Large intestine (tissue), 12 donors: Measurements from ENCODE around the gene PLA1A. TPM values are rescaled to one million over a fixed set of nuclear protein-coding genes. Genes with fewer than 3 reads are reported as not detected.
"Not testable (repeated sequence)": the region's sequence is repeated elsewhere in the genome, so short reads cannot be mapped to it uniquely, and the experiment has no call there.

Source experiments
- DNase-seq, 2 donors: peaks; one replicate each; pipeline versions ENCODE4 v3.0.0 to v3.0.0-alpha.2; 2013
- H3K27ac ChIP-seq: one replicate; pipeline ENCODE4 v1.5.1; 2013; ENCODE audit warnings: low read length
- H3K27me3 ChIP-seq: 2 replicates; pipeline ENCODE4 v1.6.1; 2013; ENCODE audit warnings: low read length; ENCODE audit not compliant: control insufficient read depth, insufficient read depth
- H3K36me3 ChIP-seq: 2 replicates; pipeline ENCODE4 v1.6.1; 2013; ENCODE audit warnings: low read length; ENCODE audit not compliant: control insufficient read depth, insufficient read depth
- H3K4me1 ChIP-seq: one replicate; pipeline ENCODE4 v1.6.1; 2013; ENCODE audit warnings: low read length; ENCODE audit not compliant: control insufficient read depth, insufficient read depth
- H3K4me3 ChIP-seq: one replicate; pipeline ENCODE4 v1.5.1; 2013; ENCODE audit warnings: low read length
- H3K9me3 ChIP-seq: one replicate; pipeline ENCODE4 v1.6.1; 2013; ENCODE audit warnings: mild to moderate bottlenecking, low read depth, low read length, moderate library complexity; ENCODE audit not compliant: control insufficient read depth
- WGBS: methylation state at CpG from one replicate; pipeline ENCODE4 v1.1.5; 2013; ENCODE audit warnings: low lambda C conversion rate; ENCODE audit not compliant: insufficient coverage; 5-methylcytosine and 5-hydroxymethylcytosine counted together
- long read RNA-seq, 11 donors: transcript quantifications; one replicate each; lab custom pipeline, GENCODE V29; 2026
- polyA plus RNA-seq: library from polyadenylated mRNA; unstranded; fragments of 120-200 nt; gene quantifications from one replicate; pipeline ENCODE4 v1.2.1, GENCODE V29; 2013

PLA1A gene
- 9.3 TPM for polyA plus RNA-seq
- long read RNA-seq, donor 1, partial matches to known transcripts, result 0 of 4 reads
- long read RNA-seq, donor 1, other reads (novel, unspliced or antisense), result 0 of 4 reads
- long read RNA-seq, donor 2, partial matches to known transcripts, result 0 of 5 reads
- long read RNA-seq, donor 2, other reads (novel, unspliced or antisense), result 0 of 5 reads
- long read RNA-seq, donor 3, result 0 reads
- long read RNA-seq, donor 4, result 0 reads
- long read RNA-seq, donor 5, result 0 reads
- long read RNA-seq, donor 6, partial matches to known transcripts, result 0 of 4 reads
- long read RNA-seq, donor 6, other reads (novel, unspliced or antisense), result 0 of 4 reads
- long read RNA-seq, donor 7, result 0 reads
- long read RNA-seq, donor 8, partial matches to known transcripts, result 13 of 16 reads
- long read RNA-seq, donor 8, other reads (novel, unspliced or antisense), result 0 of 16 reads
- long read RNA-seq, donor 9, transcript PLA1A-201 (11 exons, 1,786 nt), result major isoform, 6 of 6 reads
- long read RNA-seq, donor 9, partial matches to known transcripts, result 0 of 6 reads
- long read RNA-seq, donor 9, other reads (novel, unspliced or antisense), result 0 of 6 reads
- long read RNA-seq, donor 10, partial matches to known transcripts, result 10 of 14 reads
- long read RNA-seq, donor 10, other reads (novel, unspliced or antisense), result 0 of 14 reads
- long read RNA-seq, donor 11, partial matches to known transcripts, result 0 of 2 reads
- long read RNA-seq, donor 11, other reads (novel, unspliced or antisense), result 0 of 2 reads

GRCh38 chr3:119597548-119598288, at the start of gene PLA1A:
TSS of gene PLA1A (plus strand) at chr3:119597885. CDS start at chr3:119597914, 29 bp downstream.
- Histone ChIP-seq H3K4me1 (peaks cover 8% of the 10 kb centered on the region), H3K9me3 (no peaks in the 10 kb centered on the region), H3K4me3 (no peak within 1 kb of the TSS), H3K27me3 (no peaks in the 10 kb centered on the region), H3K36me3 (no peaks in the 10 kb centered on the region), H3K27ac (peak within 1 kb of the TSS; percentile 70)
- WGBS, result 28% methylated on average over 2 of the region's 7 CpGs
- DNase-seq, result peak; percentile 48 to 83

- Histone ChIP-seq H3K4me1 (no peaks in the 10 kb centered on the region), H3K27me3 (no peaks in the 10 kb centered on the region), H3K27ac (no peak overlapping the region), H3K36me3 (no peaks in the 10 kb centered on the region), H3K4me3 (no peak overlapping the region), H3K9me3 (no peaks in the 10 kb centered on the region)
- WGBS, result no CpG with 5 or more reads among the region's 3 CpGs
- DNase-seq, result no peak
These were observed 49.3 kb upstream of the PLA1A start for GRCh38 chr3:119548341-119548740.

- H3K4me1 ChIP-seq, result no peaks in the 10 kb centered on the region
- no peaks in the 10 kb centered on the region for H3K27me3 ChIP-seq
- H3K9me3 ChIP-seq, result no peaks in the 10 kb centered on the region
- no peak for DNase-seq
- no peak overlapping the region for H3K4me3 ChIP-seq
- WGBS, result 100% methylated on average over 1 of the region's 9 CpGs
- H3K36me3 ChIP-seq, result no peaks in the 10 kb centered on the region
- no peak overlapping the region for H3K27ac ChIP-seq
These were observed 47.3 kb upstream of the PLA1A start for GRCh38 chr3:119550192-119550910.

GRCh38 chr3:119551598-119551997, 46.1 kb upstream of the PLA1A start:
- Histone ChIP-seq H3K27ac (no peak overlapping the region), H3K9me3 (no peaks in the 10 kb centered on the region), H3K27me3 (no peaks in the 10 kb centered on the region), H3K36me3 (no peaks in the 10 kb centered on the region), H3K4me1 (no peaks in the 10 kb centered on the region), H3K4me3 (no peak overlapping the region)
- DNase-seq, result no peak
- no CpG with 5 or more reads among the region's 5 CpGs for WGBS

- H3K27me3 ChIP-seq, H3K4me1 ChIP-seq, H3K4me3 ChIP-seq, DNase-seq, H3K36me3 ChIP-seq, H3K9me3 ChIP-seq, H3K27ac ChIP-seq: not testable (repeated sequence)
- 100% methylated on average over 2 of the region's 6 CpGs for WGBS
These were observed 44.8 kb upstream of the PLA1A start for GRCh38 chr3:119552928-119553327.

- Histone ChIP-seq H3K27me3 (no peaks in the 10 kb centered on the region), H3K4me3 (no peak overlapping the region), H3K27ac (no peak overlapping the region), H3K9me3 (no peaks in the 10 kb centered on the region), H3K36me3 (no peaks in the 10 kb centered on the region), H3K4me1 (no peaks in the 10 kb centered on the region)
- DNase-seq, result no peak
- no CpG with 5 or more reads among the region's 5 CpGs for WGBS
These were observed 43.8 kb upstream of the PLA1A start for GRCh38 chr3:119553823-119554415.

GRCh38 chr3:119555309-119555735, 42.4 kb upstream of the PLA1A start:
- no peaks in the 10 kb centered on the region for H3K36me3 ChIP-seq
- H3K27ac ChIP-seq, result no peak overlapping the region
- H3K27me3 ChIP-seq, result no peaks in the 10 kb centered on the region
- no CpG with 5 or more reads among the region's 4 CpGs for WGBS
- H3K9me3 ChIP-seq, result no peaks in the 10 kb centered on the region
- H3K4me1 ChIP-seq, result no peaks in the 10 kb centered on the region
- no peak overlapping the region for H3K4me3 ChIP-seq
- no peak for DNase-seq

- H3K27me3 ChIP-seq, result no peaks in the 10 kb centered on the region
- H3K4me3 ChIP-seq, result no peak overlapping the region
- DNase-seq, result no peak
- no peaks in the 10 kb centered on the region for H3K4me1 ChIP-seq
- WGBS, result no CpG with 5 or more reads among the region's 1 CpG
- no peaks in the 10 kb centered on the region for H3K9me3 ChIP-seq
- H3K36me3 ChIP-seq, result no peaks in the 10 kb centered on the region
- no peak overlapping the region for H3K27ac ChIP-seq
These were observed 41.8 kb upstream of the PLA1A start for GRCh38 chr3:119555929-119556328.

GRCh38 chr3:119557192-119557876, 40.4 kb upstream of the PLA1A start:
- Histone ChIP-seq H3K27ac (no peak overlapping the region), H3K27me3 (no peaks in the 10 kb centered on the region), H3K9me3 (no peaks in the 10 kb centered on the region), H3K4me1 (no peaks in the 10 kb centered on the region), H3K36me3 (no peaks in the 10 kb centered on the region), H3K4me3 (no peak overlapping the region)
- WGBS, result 100% methylated on average over 1 of the region's 7 CpGs
- no peak for DNase-seq
